NT2/D1 (cell line): ENCODE results near the gene TMEM131L.

ENCODE experiments used
- SUZ12 ChIP-seq: IDR thresholded peaks from 2 replicates; pipeline ENCODE4 v1.6.1; 2011; ENCODE audit not compliant: insufficient read length, insufficient read depth; ENCODE audit errors: extremely low read depth
- YY1 ChIP-seq: IDR thresholded peaks from 2 replicates; pipeline ENCODE4 v1.6.1; 2011; ENCODE audit not compliant: insufficient read length, insufficient read depth
- ZNF274 ChIP-seq: IDR thresholded peaks from 2 replicates; pipeline ENCODE4 v1.6.1; 2011; ENCODE audit warnings: mild to moderate bottlenecking, low read depth, low read length

- TF ChIP-seq ZNF274 (no peak), YY1 (no peak), SUZ12 (no peak)
These were observed 32.0 kb upstream of the TMEM131L start for GRCh38 chr4:153434190-153434589.
